Fibroblast of lung (primary cell): ENCODE data around the gene B4GAT1.

ENCODE experiments used
- EZH2 ChIP-seq: IDR thresholded peaks from 2 replicates; pipeline ENCODE4 v1.5.1; 2012; ENCODE audit warnings: low read length, control low read depth, mild to moderate bottlenecking; ENCODE audit errors: missing control alignments
- TF ChIP-seq, protein P1 (sequence below), 2 donors: IDR thresholded peaks in 1 of 2; conservative IDR thresholded peaks in 1 of 2; 1 replicate in 1 of 2; 2 replicates in 1 of 2; pipeline ENCODE4 v1.5.1; 2011 to 2012; ENCODE audit warnings: low read length in 2 of 2, control low read depth in 1 of 2, inconsistent platforms in 1 of 2, low read depth in 1 of 2, mild to moderate bottlenecking in 1 of 2

DNA sequence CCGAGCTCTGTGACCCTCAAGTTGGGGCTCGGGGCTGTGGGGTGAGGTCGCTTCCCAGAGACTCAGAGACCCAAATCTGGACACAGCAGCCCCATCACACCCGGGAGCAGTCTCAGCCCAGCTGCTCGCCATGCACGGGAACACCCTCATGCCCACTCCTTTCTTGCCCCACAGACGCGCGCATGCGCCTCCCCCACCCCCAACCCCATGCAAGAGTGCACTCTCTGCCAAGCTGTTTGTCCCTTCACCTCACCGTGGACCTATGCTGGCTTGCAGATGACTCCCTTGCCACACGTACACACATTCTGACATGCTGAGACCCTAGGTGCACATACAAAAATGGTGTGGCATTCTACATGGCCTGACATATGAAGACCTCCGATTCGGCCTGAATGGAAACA, 30.1 kb downstream of the B4GAT1 start:
- TF ChIP-seq, protein P1, sequence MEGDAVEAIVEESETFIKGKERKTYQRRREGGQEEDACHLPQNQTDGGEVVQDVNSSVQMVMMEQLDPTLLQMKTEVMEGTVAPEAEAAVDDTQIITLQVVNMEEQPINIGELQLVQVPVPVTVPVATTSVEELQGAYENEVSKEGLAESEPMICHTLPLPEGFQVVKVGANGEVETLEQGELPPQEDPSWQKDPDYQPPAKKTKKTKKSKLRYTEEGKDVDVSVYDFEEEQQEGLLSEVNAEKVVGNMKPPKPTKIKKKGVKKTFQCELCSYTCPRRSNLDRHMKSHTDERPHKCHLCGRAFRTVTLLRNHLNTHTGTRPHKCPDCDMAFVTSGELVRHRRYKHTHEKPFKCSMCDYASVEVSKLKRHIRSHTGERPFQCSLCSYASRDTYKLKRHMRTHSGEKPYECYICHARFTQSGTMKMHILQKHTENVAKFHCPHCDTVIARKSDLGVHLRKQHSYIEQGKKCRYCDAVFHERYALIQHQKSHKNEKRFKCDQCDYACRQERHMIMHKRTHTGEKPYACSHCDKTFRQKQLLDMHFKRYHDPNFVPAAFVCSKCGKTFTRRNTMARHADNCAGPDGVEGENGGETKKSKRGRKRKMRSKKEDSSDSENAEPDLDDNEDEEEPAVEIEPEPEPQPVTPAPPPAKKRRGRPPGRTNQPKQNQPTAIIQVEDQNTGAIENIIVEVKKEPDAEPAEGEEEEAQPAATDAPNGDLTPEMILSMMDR (conservative IDR thresholded peaks at IDR 0.05 in 1 of 2, IDR thresholded peaks at IDR 0.05 in 1 of 2; ENCODE audit: low read depth in 1 of 2, low read length in 2 of 2) = no peak
- no peak for TF ChIP-seq EZH2
